Measurements from ENCODE around the gene LGALS4. TPM values are rescaled to one million over a fixed set of nuclear protein-coding genes. Genes with fewer than 3 reads are reported as not detected.

Gene LGALS4
- total and polyA plus RNA-seq, 9 of the 15 experiments (the other 6 are each of a cell fraction or from before 2014, with no cell fraction given): 0.08 to 1.1 (median 0.30) TPM; not detected in 3

DNA sequence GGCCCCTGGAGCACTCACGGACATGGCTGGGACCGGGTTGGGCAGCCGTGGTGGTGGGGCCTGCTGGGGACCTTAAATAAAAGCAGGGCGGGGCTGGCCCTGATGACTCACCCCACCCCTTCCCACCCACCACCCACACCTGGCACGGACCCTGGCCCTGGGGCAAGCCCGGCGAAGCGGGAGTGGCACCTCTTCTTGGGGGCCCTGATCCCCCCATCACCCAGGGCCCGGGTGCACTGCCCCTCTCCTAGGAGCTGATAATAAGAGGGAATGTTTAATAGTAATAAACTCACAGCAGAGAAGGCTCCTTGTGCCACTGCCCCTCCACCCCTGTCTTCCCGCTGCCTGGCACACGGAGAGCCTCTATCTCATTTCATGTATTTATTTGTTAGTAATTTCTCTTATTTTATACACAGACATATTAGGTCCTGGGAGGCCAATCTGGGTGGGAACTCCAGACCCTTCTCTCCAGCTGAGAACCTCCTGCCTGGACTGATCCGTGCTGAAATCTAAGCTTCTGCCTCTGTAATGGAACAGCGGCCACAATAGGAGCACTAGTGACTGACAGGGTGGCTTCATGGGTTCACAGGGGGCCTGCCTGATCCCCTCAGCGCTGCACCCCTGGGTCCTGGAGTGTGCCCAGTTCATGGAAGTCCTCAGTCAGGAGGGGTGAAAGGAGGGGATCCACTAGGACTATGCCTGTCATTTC, 39.1 kb downstream of the LGALS4 start, which contains the start of gene LGALS7:
TSS of gene LGALS7 (minus strand) at position 49 of the 709 bp plus-strand sequence. CDS start at position 24, 25 bp downstream.
- Histone ChIP-seq H3K79me2 (ENCODE audit: control insufficient read depth, insufficient read depth, low read length) (no peaks in the 10 kb centered on the region), H4K20me1 (replicated peaks; ENCODE audit: control insufficient read depth, insufficient read depth, low read length) (no peaks in the 10 kb centered on the region), H3K9me1 (ENCODE audit: control insufficient read depth, insufficient read depth, low read length) (no peaks in the 10 kb centered on the region), H3K27me3 (ENCODE audit: control insufficient read depth in 2 of 2, insufficient read depth in 2 of 2, low read length in 2 of 2) (no peaks in the 10 kb centered on the region), H3K27ac (ENCODE audit: extremely low read depth, low read depth, low read length) (no peak within 1 kb of the TSS), H3K36me3 (ENCODE audit: control insufficient read depth, insufficient read depth, low read length) (no peaks in the 10 kb centered on the region), H3K9ac (ENCODE audit: insufficient read depth in 1 of 2, low read depth in 2 of 2, low read length in 2 of 2) (no peak within 1 kb of the TSS), H3K4me2 (ENCODE audit: insufficient read depth, low read length) (no peak within 1 kb of the TSS), H2AFZ (ENCODE audit: low read depth, low read length) (no peak within 1 kb of the TSS), H3K9me3 (replicated peaks; ENCODE audit: control insufficient read depth, insufficient read depth, low read depth, low read length) (no peaks in the 10 kb centered on the region), H3K4me1 (replicated peaks in 1 of 2; ENCODE audit: control insufficient read depth in 2 of 2, insufficient read depth in 2 of 2, low read length in 2 of 2) (peaks cover 0 to 15% of the 10 kb centered on the region in 2 experiments; a peak in 1 of 5 replicates), H3K4me3 (no peak within 1 kb of the TSS)
- intact Hi-C loops (cut with micrococcal nuclease) (no loop called here), in situ Hi-C loops (cut with MboI) (no loop called here)
- no peak for FAIRE-seq
- TF ChIP-seq KDM5B (IDR thresholded peaks at IDR 0.05; ENCODE audit: insufficient replicate concordance, low read depth, low read length): no peak
- TF ChIP-seq CBX3 (IDR thresholded peaks at IDR 0.05; ENCODE audit: borderline replicate concordance in 1 of 2, low read length in 2 of 2): no peak
- TF ChIP-seq TFAM (CRISPR knock-in tag; conservative IDR thresholded peaks at IDR 0.05): no peak
- no peak for TF ChIP-seq ZFP30 (CRISPR knock-in tag; IDR thresholded peaks at IDR 0.05; ENCODE audit: borderline replicate concordance)
- no peak for TF ChIP-seq NEUROD1 (IDR thresholded peaks at IDR 0.05; ENCODE audit: borderline replicate concordance, low read depth, low read length, partially characterized antibody)
- no peak for TF ChIP-seq DEAF1 (CRISPR knock-in tag; IDR thresholded peaks at IDR 0.05)
- TF ChIP-seq ZNF347 (CRISPR knock-in tag; IDR thresholded peaks at IDR 0.05; ENCODE audit: low read depth): no peak
- TF ChIP-seq SIN3B (IDR thresholded peaks at IDR 0.05; ENCODE audit: low read depth): no peak
- TF ChIP-seq NCOR1 (IDR thresholded peaks at IDR 0.05): no peak
- no peak for TF ChIP-seq ZBTB7A (IDR thresholded peaks at IDR 0.05; ENCODE audit: borderline replicate concordance, control insufficient read depth, low read depth, low read length)
- no peak for TF ChIP-seq E2F1 (CRISPR knock-in tag; IDR thresholded peaks at IDR 0.05)
- no peak for TF ChIP-seq MYBL2 (IDR thresholded peaks at IDR 0.05; ENCODE audit: low read depth)
- TF ChIP-seq MYBL2 (CRISPR knock-in tag; IDR thresholded peaks at IDR 0.05; ENCODE audit: borderline replicate concordance): no peak
- TF ChIP-seq TAL1 (IDR thresholded peaks at IDR 0.05): no peak
- no peak for TF ChIP-seq ZNF551 (CRISPR knock-in tag; IDR thresholded peaks at IDR 0.05)
- no peak for TF ChIP-seq ZNF23 (CRISPR knock-in tag; IDR thresholded peaks at IDR 0.05)
- no peak for TF ChIP-seq CHD4 (IDR thresholded peaks at IDR 0.05; ENCODE audit: insufficient read depth, insufficient replicate concordance, low read depth, low read length, poor library complexity, severe bottlenecking)
- no peak for TF ChIP-seq POLR3A (IDR thresholded peaks at IDR 0.05; ENCODE audit: borderline replicate concordance, extremely low read depth, insufficient read depth, insufficient read length)
- no peak for TF ChIP-seq ELF1 (tag; IDR thresholded peaks at IDR 0.05)
- DNase-seq (ENCODE audit: extremely low read depth in 1 of 4, low spot score in 3 of 4): no peak
- ChIA-PET POLR2A (interaction anchor here (2.5 kb wide), 1 partner anchor 21 kb away, joined by 9 read pairs; no protein-coding TSS in a partner anchor), CTCF (ENCODE audit: low intra/inter-chr PET ratio) (no interaction called here)
- ATAC-seq: peak; percentile 19; the same call in 1 of the 3 replicates
- no TSS peak for BruUV-seq (replicated peaks)
- WGBS (ENCODE audit: insufficient coverage, low coverage, missing lambda C conversion rate): 18% methylated on average over 6 of the region's 14 CpGs
